Measurements from ENCODE around the gene CCSER2. TPM values are rescaled to one million over a fixed set of nuclear protein-coding genes. Genes with fewer than 3 reads are reported as not detected.
"Not testable (repeated sequence)": the region's sequence is repeated elsewhere in the genome, so short reads cannot be mapped to it uniquely, and the experiment has no call there.

Gene CCSER2
- total RNA-seq, 1 donor from 2014 or later = 16.4 TPM

- DNase-seq (ENCODE audit: low read depth, low spot score) = not testable (repeated sequence)
Measured at GRCh38 chr10:84347575-84348002, 19.2 kb downstream of the CCSER2 start.

GRCh38 chr10:84348447-84348846, 20.1 kb downstream of the CCSER2 start:
- DNase-seq (ENCODE audit: low read depth, low spot score) = no peak

GRCh38 chr10:84348860-84349259, 20.5 kb downstream of the CCSER2 start:
- no peak for DNase-seq (ENCODE audit: low read depth, low spot score)

GRCh38 chr10:84352251-84352842, 24.0 kb downstream of the CCSER2 start:
- no peak for DNase-seq (ENCODE audit: low read depth, low spot score)

- DNase-seq (ENCODE audit: low read depth, low spot score) = no peak
Measured at GRCh38 chr10:84353052-84353803, 24.8 kb downstream of the CCSER2 start.

GRCh38 chr10:84354623-84355022, 26.2 kb downstream of the CCSER2 start:
- no peak for DNase-seq (ENCODE audit: low read depth, low spot score)

GRCh38 chr10:84355106-84355505, 26.7 kb downstream of the CCSER2 start:
- DNase-seq (ENCODE audit: low read depth, low spot score) = no peak

- no peak for DNase-seq (ENCODE audit: low read depth, low spot score)
Measured at GRCh38 chr10:84356928-84357327, 28.5 kb downstream of the CCSER2 start.

GRCh38 chr10:84358743-84359142, 30.4 kb downstream of the CCSER2 start:
- DNase-seq (ENCODE audit: low read depth, low spot score) = no peak

GRCh38 chr10:84360637-84361365, 32.4 kb downstream of the CCSER2 start:
- no peak for DNase-seq (ENCODE audit: low read depth, low spot score)

- no peak for DNase-seq (ENCODE audit: low read depth, low spot score)
Measured at GRCh38 chr10:84365335-84365881, 37.0 kb downstream of the CCSER2 start.

GRCh38 chr10:84366041-84366440, 37.7 kb downstream of the CCSER2 start:
- DNase-seq (ENCODE audit: low read depth, low spot score) = no peak

GRCh38 chr10:84367256-84367655, 38.9 kb downstream of the CCSER2 start:
- no peak for DNase-seq (ENCODE audit: low read depth, low spot score)

- no peak for DNase-seq (ENCODE audit: low read depth, low spot score)
Measured at GRCh38 chr10:84368828-84369227, 40.4 kb downstream of the CCSER2 start.

- DNase-seq (ENCODE audit: low read depth, low spot score) = no peak
Measured at GRCh38 chr10:84370283-84370682, 41.9 kb downstream of the CCSER2 start.

- no peak for DNase-seq (ENCODE audit: low read depth, low spot score)
Measured at GRCh38 chr10:84371944-84372343, 43.6 kb downstream of the CCSER2 start.

- no peak for DNase-seq (ENCODE audit: low read depth, low spot score)
Measured at GRCh38 chr10:84373000-84373399, 44.6 kb downstream of the CCSER2 start.

- DNase-seq (ENCODE audit: low read depth, low spot score) = no peak
Measured at GRCh38 chr10:84374455-84374854, 46.1 kb downstream of the CCSER2 start.

GRCh38 chr10:84375011-84375410, 46.6 kb downstream of the CCSER2 start:
- DNase-seq (ENCODE audit: low read depth, low spot score) = peak; percentile 26

- no peak for DNase-seq (ENCODE audit: low read depth, low spot score)
Measured at GRCh38 chr10:84375881-84376280, 47.5 kb downstream of the CCSER2 start.

GRCh38 chr10:84388148-84388547, 59.8 kb downstream of the CCSER2 start:
- DNase-seq (ENCODE audit: low read depth, low spot score) = no peak

- DNase-seq (ENCODE audit: low read depth, low spot score) = no peak
Measured at GRCh38 chr10:84390364-84390763, 62.0 kb downstream of the CCSER2 start.

All from pulmonary artery endothelial cell (primary cell).